K562 (cell line): ENCODE results near the gene ELF2. TPM values are rescaled to one million over a fixed set of nuclear protein-coding genes. Genes with fewer than 3 reads are reported as not detected.

Source experiments
- ARNT ChIP-seq, 2 experiments: fragments of 450-650 bp; IDR thresholded peaks; 2 replicates each; pipeline ENCODE4 v1.6.1; 2016; ENCODE audit warnings: mild to moderate bottlenecking in 1 of 2
- ATF1 ChIP-seq, 2 experiments: fragments of 450-650 bp in 1 of 2; IDR thresholded peaks; 2 replicates each; pipeline ENCODE4 v1.6.1; 2016; ENCODE audit warnings: missing compliant biosample characterization in 1 of 2, missing genetic modification characterization in 1 of 2
- CBX5 ChIP-seq: IDR thresholded peaks from 2 replicates; pipeline ENCODE4 v1.6.1; 2014; ENCODE audit warnings: low read depth, borderline replicate concordance
- DPF2 ChIP-seq: fragments of 450-650 bp; IDR thresholded peaks from 2 replicates; pipeline ENCODE4 v1.6.1; 2016
- FOXK2 ChIP-seq, 2 experiments: fragments of 450-650 bp; IDR thresholded peaks in 1 of 2; conservative IDR thresholded peaks in 1 of 2; 2 replicates each; pipeline ENCODE4 v1.6.1; 2016; ENCODE audit warnings: low read depth in 2 of 2, mild to moderate bottlenecking in 1 of 2
- GATAD2A ChIP-seq: fragments of 450-650 bp; IDR thresholded peaks from 2 replicates; pipeline ENCODE4 v1.6.1; 2017
- HINFP ChIP-seq: fragments of 450-650 bp; conservative IDR thresholded peaks from 2 replicates; pipeline ENCODE4 v1.6.1; 2016; ENCODE audit warnings: missing genetic modification characterization, low read depth, mild to moderate bottlenecking, control low read depth, missing compliant biosample characterization
- MAX ChIP-seq: sonication (generic); formaldehyde crosslinking; IDR thresholded peaks from 2 replicates; pipeline ENCODE4 v1.9.0; 2022; ENCODE audit warnings: mild to moderate bottlenecking, missing genetic modification reagents
- PHF21A ChIP-seq: fragments of 450-650 bp; IDR thresholded peaks from 2 replicates; pipeline ENCODE4 v1.6.1; 2017; ENCODE audit warnings: low read depth, borderline replicate concordance
- RAD21 ChIP-seq, 2 experiments: fragments of 250-450 bp in 1 of 2; fragments of 450-650 bp in 1 of 2; sonication (Bioruptor Pico) in 1 of 2; formaldehyde crosslinking in 1 of 2; IDR thresholded peaks in 1 of 2; conservative IDR thresholded peaks in 1 of 2; 2 replicates each; pipeline versions ENCODE4 v1.4.0 to v1.8.0; 2020 to 2022; ENCODE audit warnings: mild to moderate bottlenecking in 2 of 2, moderate library complexity in 1 of 2
- SAFB ChIP-seq: fragments of 200-400 bp; formaldehyde crosslinking; IDR thresholded peaks from 2 replicates; pipeline ENCODE4 v1.6.1; 2017; ENCODE audit warnings: low read depth, low read length, borderline replicate concordance
- SAP30 ChIP-seq: fragments of 200-600 bp; sonication (generic); IDR thresholded peaks from 2 replicates; pipeline ENCODE4 v1.6.1; 2012; ENCODE audit warnings: borderline replicate concordance, low read depth, mild to moderate bottlenecking, moderate library complexity, low read length, control low read depth, inconsistent platforms; ENCODE audit not compliant: insufficient read depth, poor library complexity, severe bottlenecking
- YBX1 ChIP-seq: fragments of 450-650 bp; IDR thresholded peaks from 2 replicates; pipeline ENCODE4 v1.7.1; 2016; ENCODE audit warnings: mild to moderate bottlenecking
- ZBTB11 ChIP-seq, 3 experiments: fragments of 200-800 bp in 1 of 3; fragments of 250-450 bp in 1 of 3; fragments of 450-650 bp in 1 of 3; sonication (Bioruptor Pico) in 1 of 3; sonication (Bioruptor generic) in 1 of 3; formaldehyde crosslinking in 1 of 3; IDR thresholded peaks; 2 replicates each; pipeline versions ENCODE4 v1.6.1 to v1.8.0; 2016 to 2022; ENCODE audit warnings: mild to moderate bottlenecking in 2 of 3, missing genetic modification characterization in 2 of 3, missing compliant biosample characterization in 1 of 3, moderate library complexity in 1 of 3
- ZFPM2 ChIP-seq: fragments of 250-450 bp; sonication (Bioruptor Pico); IDR thresholded peaks from 2 replicates; pipeline ENCODE4 v1.5.1; 2022; ENCODE audit warnings: mild to moderate bottlenecking
- ZNF280A ChIP-seq: fragments of 450-650 bp; IDR thresholded peaks from 2 replicates; pipeline ENCODE4 v1.6.1; 2018; ENCODE audit warnings: mild to moderate bottlenecking, low read depth; ENCODE audit not compliant: partially characterized antibody
- polyA plus RNA-seq, 8 experiments: library from polyadenylated mRNA; depleted of rRNA in 4 of 8; stranded (reverse) in 5 of 8; unstranded in 3 of 8; fragments of >200 nt; fragmentation: Nextera tagmentation in 2 of 8; fragmentation: Illumina TruSeq in 1 of 8; extraction: Ambion mirVana in 2 of 8; extraction: Trizol in 1 of 8; gene quantifications; 2 replicates each; pipeline versions ENCODE4 v1.2.1 to v1.2.3, GENCODE V29; 2011 to 2014; ENCODE audit warnings: inconsistent platforms in 1 of 8, missing spikeins in 1 of 8
- total RNA-seq, 7 experiments: library from RNA; depleted of rRNA in 6 of 7; stranded (reverse); fragments of >200 nt in 6 of 7; fragmentation: Illumina TruSeq in 2 of 7; extraction: Trizol in 2 of 7; gene quantifications; 2 replicates each; pipeline versions ENCODE4 v1.2.1 to v1.2.3, GENCODE V29; 2011 to 2021; ENCODE audit warnings: low replicate concordance in 1 of 7
- TF ChIP-seq, protein P1 (sequence below): fragments of 450-650 bp; IDR thresholded peaks from 2 replicates; pipeline ENCODE4 v1.6.1; 2016; ENCODE audit warnings: antibody characterized with exemption

The ELF2 gene
- total and polyA plus RNA-seq, 9 of the 15 experiments (the other 6 are each of a cell fraction or from before 2014, with no cell fraction given): 9.4 to 58.7 (median 41.6) TPM

DNA sequence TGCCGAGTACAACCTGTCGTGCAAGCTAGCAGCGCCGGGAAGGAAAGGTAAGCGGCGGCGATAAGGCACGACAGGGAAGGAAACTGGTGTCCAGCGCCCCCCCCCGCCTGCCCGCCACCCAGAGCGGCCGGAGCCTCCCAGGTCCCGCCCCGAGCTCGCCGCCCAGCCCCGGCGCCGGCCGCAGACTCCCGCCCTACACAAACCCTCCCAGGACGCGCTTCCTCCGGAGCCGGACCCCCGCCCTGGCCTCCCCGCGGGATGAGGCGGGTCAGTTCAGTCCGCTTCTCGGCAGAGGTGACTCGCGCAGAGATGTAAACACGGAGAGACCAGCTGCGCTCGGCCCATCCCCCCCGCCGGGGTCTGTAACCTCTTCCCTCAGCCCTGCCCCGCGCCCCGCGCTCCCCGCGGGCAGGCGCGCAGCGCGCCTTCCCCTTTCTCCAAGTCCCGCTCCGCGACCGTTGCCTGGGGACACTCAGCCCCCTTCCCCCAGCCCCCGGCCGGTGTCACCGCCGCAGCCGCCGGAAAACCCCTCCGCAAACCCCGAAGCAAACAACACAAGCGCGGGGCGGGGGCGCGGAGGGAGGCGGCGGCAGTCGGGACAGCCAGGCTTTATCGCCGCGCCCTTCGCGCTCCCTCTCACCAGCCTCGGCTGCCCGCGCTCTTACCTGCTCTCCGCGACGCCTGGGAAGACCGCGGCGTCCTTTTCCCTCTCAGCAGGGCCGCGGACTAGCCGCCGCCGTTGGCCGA is 543 bp downstream of the ELF2 start (continued):
- TF ChIP-seq ZBTB11 (CRISPR knock-in tag; IDR thresholded peaks at IDR 0.05): 0 out of 6 replicates have a peak, but pooled peaks of 1 of the 3 experiments have one; percentile 48
- TF ChIP-seq YBX1: no peak
- TF ChIP-seq SAFB: peak; percentile 37; the same call in 1 of the 2 replicates
- TF ChIP-seq ZNF280A: no peak
- 0 out of 4 replicates have a peak, but pooled peaks of 1 of the 2 experiments have one; percentile 5 for TF ChIP-seq RAD21 (CRISPR knock-in tag; conservative IDR thresholded peaks at IDR 0.05 in 1 of 2, IDR thresholded peaks at IDR 0.05 in 1 of 2)
- no peak for TF ChIP-seq HINFP (tag)
- TF ChIP-seq FOXK2 (conservative IDR thresholded peaks at IDR 0.05 in 1 of 2, IDR thresholded peaks at IDR 0.05 in 1 of 2; ENCODE audit: low read depth in 2 of 2): peak; percentile 97
- peak; percentile 55; the same call in 1 of the 2 replicates for TF ChIP-seq GATAD2A
- TF ChIP-seq, protein P1, sequence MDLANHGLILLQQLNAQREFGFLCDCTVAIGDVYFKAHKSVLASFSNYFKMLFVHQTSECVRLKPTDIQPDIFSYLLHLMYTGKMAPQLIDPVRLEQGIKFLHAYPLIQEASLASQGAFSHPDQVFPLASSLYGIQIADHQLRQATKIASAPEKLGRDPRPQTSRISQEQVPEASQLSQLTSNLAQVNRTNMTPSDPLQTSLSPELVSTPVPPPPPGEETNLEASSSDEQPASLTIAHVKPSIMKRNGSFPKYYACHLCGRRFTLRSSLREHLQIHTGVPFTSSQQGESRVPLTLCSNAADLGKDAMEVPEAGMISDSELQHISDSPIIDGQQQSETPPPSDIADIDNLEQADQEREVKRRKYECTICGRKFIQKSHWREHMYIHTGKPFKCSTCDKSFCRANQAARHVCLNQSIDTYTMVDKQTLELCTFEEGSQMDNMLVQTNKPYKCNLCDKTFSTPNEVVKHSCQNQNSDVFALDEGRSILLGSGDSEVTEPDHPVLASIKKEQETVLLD: no peak
- no peak; the same call in 1 of the 2 replicates for TF ChIP-seq CBX5
- TF ChIP-seq DPF2: no peak; the same call in 1 of the 2 replicates
- peak; percentile 67 for TF ChIP-seq PHF21A
- peak; percentile 67 for TF ChIP-seq SAP30
- no peak for TF ChIP-seq ARNT (IDR thresholded peaks at IDR 0.05)
- no peak for TF ChIP-seq ATF1 (CRISPR knock-in tag; IDR thresholded peaks at IDR 0.05)
- peak; percentile 57; the same call in 1 of the 2 replicates for TF ChIP-seq ATF1 (tag; IDR thresholded peaks at IDR 0.05)
- TF ChIP-seq MAX (CRISPR knock-in tag): peak; percentile 54
- TF ChIP-seq ZFPM2: no peak
